ENCODE measurements around the gene ATP2B3. TPM values are rescaled to one million over a fixed set of nuclear protein-coding genes. Genes with fewer than 3 reads are reported as not detected.

The ATP2B3 gene
- total RNA-seq, 1 donor from 2014 or later, result not detected

DNA sequence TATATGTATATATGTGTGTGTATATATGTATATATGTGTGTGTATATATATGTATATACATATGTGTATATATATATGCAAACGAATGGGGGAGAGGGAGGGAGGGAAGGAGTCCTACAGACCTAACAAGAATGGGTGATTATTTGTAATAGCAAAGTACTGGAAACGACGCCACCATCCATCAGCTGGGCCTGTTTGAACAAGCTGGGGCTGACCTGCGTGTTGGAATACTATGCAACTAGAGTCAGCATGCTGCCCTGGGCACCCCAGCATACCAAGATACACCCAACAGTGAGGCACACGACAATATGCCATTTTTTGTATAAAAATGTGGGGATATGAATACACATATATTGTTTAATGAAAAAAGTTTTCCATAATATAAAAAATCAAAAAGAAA is 103.1 kb downstream of the ATP2B3 start:
- intact Hi-C loops (cut with micrococcal nuclease), result no loop called here
- H3K4me1 ChIP-seq, result no peaks in the 10 kb centered on the region
- TF ChIP-seq, protein P1, sequence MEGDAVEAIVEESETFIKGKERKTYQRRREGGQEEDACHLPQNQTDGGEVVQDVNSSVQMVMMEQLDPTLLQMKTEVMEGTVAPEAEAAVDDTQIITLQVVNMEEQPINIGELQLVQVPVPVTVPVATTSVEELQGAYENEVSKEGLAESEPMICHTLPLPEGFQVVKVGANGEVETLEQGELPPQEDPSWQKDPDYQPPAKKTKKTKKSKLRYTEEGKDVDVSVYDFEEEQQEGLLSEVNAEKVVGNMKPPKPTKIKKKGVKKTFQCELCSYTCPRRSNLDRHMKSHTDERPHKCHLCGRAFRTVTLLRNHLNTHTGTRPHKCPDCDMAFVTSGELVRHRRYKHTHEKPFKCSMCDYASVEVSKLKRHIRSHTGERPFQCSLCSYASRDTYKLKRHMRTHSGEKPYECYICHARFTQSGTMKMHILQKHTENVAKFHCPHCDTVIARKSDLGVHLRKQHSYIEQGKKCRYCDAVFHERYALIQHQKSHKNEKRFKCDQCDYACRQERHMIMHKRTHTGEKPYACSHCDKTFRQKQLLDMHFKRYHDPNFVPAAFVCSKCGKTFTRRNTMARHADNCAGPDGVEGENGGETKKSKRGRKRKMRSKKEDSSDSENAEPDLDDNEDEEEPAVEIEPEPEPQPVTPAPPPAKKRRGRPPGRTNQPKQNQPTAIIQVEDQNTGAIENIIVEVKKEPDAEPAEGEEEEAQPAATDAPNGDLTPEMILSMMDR (IDR thresholded peaks at IDR 0.05; ENCODE audit: borderline replicate concordance), result no peak

DNA sequence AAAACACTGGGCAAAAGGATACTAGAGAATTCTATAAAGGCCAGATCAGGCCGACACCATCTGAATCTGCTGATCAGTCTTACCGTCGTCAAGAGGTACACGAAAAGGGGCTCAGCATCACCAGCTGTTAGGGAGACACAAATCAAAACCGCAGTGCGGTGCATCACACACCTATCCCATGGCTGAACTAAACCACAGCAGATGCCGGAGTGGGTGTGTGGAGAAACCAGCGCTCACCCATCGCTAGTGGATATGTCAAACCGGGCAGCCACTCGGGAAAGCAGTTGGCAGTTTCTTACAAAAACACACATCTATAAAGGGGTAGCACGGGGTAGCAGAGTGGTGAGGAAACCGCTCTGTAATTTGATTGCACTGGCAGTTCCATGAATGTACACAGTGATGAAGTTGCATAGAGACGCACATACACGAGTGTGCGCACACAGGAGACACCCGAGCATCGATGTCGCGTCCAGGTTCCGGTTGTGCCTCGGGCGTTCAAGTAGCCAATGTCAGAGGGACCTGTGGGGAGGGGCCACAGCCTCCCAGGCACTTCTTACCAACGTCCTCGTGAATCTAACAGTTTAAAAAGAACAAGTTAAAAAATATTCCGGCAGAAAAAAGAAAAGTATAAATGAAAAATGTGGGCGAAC is 104.6 kb downstream of the ATP2B3 start:
- TF ChIP-seq, protein P1 (IDR thresholded peaks at IDR 0.05; ENCODE audit: borderline replicate concordance), result no peak
- Histone ChIP-seq H3K4me1 (no peaks in the 10 kb centered on the region), H3K27me3 (ENCODE audit: low read depth) (peaks cover 7% of the 10 kb centered on the region), H3K36me3 (no peaks in the 10 kb centered on the region), H3K27ac (replicated peaks) (no peak overlapping the region), H3K4me3 (no peak overlapping the region), H3K9me3 (replicated peaks) (no peaks in the 10 kb centered on the region)
- intact Hi-C loops (cut with micrococcal nuclease), result no loop called here
- DNase-seq, result no peak

More for the DNA sequence above, 103.1 kb downstream of the ATP2B3 start:
- H3K9me3 ChIP-seq (replicated peaks), result no peaks in the 10 kb centered on the region
- no peak overlapping the region for H3K4me3 ChIP-seq
- no peak for DNase-seq
- no peaks in the 10 kb centered on the region for H3K36me3 ChIP-seq
- H3K27me3 ChIP-seq (ENCODE audit: low read depth), result peaks cover 8% of the 10 kb centered on the region
- H3K27ac ChIP-seq (replicated peaks), result no peak overlapping the region

DNA sequence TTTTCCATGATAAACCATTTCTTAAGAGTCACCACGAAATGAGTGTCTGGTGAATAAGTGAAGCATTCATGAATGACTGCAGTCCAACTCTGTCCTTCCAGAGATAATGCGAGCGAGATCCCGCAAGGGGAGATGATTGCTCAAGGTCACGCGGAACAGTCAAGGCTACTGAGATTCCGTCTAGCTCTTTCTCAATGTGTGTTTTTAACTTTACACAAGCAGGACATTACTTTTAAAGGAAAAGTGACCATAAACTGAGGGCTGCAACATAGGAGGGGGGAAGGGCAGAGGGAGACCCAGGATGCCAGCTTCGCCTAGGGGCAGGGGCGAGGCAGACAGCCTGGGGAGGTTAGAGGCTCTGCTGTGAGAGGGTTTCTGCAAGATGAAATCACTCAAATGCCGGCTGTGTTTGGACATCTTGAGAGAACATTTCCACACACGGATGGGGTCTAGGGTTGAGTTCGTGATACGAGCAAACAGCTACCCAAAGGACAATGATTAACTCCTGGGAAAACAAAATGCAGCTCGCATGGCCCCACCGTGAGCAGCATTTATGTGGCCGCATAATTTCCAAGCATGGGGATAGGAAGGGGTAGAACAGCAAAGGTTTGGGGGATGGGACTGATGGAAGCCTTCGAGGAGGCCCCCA is 105.3 kb downstream of the ATP2B3 start:
- H3K4me3 ChIP-seq, result no peak overlapping the region
- TF ChIP-seq, protein P1 (IDR thresholded peaks at IDR 0.05; ENCODE audit: borderline replicate concordance), result no peak
- DNase-seq, result no peak
- no peaks in the 10 kb centered on the region for H3K36me3 ChIP-seq
- no peaks in the 10 kb centered on the region for H3K4me1 ChIP-seq
- no peak overlapping the region for H3K27ac ChIP-seq (replicated peaks)
- no peaks in the 10 kb centered on the region for H3K9me3 ChIP-seq (replicated peaks)
- intact Hi-C loops (cut with micrococcal nuclease), result no loop called here
- peaks cover 4% of the 10 kb centered on the region for H3K27me3 ChIP-seq (ENCODE audit: low read depth)

DNA sequence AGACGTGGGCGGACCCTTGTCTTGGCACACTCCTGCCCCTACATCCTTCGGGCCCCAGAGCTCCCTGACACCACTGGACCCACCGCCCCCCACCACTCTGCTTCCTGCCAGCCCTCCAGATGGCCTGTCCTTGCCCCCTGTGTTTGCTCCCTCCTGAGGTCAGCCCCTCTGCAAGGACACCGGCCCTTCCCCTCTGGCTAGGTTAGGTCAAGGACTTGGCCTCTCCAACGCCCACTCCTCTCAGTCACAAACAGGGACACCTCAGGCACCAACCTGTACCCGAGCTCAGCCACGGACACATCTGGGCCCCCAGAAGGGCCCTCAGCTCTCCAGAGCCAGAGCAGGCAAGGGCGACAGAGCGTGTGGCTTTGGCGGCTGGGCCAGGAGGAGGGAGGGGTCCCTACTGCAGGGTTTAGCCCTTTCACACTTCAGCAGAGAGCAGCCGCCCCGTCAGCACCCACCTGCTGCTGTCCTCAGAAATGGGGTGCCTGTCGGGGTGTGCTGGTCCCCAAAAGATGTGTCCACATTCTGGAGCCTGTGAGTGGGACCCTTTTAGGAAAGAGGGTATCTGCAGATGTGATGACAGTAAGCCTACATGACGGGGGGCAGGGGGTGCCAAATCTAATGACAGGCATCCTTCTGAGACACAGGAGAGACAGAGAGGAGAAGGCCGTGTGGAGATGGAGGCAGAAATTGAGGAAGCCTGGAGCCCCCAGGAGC is 106.0 kb downstream of the ATP2B3 start:
- Histone ChIP-seq H3K27ac (replicated peaks) (no peak overlapping the region), H3K36me3 (no peaks in the 10 kb centered on the region), H3K4me3 (no peak overlapping the region), H3K4me1 (no peaks in the 10 kb centered on the region), H3K9me3 (replicated peaks) (no peaks in the 10 kb centered on the region), H3K27me3 (ENCODE audit: low read depth) (peaks cover 4% of the 10 kb centered on the region)
- TF ChIP-seq, protein P1 (IDR thresholded peaks at IDR 0.05; ENCODE audit: borderline replicate concordance), result no peak
- DNase-seq, result no peak
- intact Hi-C loops (cut with micrococcal nuclease), result no loop called here

DNA sequence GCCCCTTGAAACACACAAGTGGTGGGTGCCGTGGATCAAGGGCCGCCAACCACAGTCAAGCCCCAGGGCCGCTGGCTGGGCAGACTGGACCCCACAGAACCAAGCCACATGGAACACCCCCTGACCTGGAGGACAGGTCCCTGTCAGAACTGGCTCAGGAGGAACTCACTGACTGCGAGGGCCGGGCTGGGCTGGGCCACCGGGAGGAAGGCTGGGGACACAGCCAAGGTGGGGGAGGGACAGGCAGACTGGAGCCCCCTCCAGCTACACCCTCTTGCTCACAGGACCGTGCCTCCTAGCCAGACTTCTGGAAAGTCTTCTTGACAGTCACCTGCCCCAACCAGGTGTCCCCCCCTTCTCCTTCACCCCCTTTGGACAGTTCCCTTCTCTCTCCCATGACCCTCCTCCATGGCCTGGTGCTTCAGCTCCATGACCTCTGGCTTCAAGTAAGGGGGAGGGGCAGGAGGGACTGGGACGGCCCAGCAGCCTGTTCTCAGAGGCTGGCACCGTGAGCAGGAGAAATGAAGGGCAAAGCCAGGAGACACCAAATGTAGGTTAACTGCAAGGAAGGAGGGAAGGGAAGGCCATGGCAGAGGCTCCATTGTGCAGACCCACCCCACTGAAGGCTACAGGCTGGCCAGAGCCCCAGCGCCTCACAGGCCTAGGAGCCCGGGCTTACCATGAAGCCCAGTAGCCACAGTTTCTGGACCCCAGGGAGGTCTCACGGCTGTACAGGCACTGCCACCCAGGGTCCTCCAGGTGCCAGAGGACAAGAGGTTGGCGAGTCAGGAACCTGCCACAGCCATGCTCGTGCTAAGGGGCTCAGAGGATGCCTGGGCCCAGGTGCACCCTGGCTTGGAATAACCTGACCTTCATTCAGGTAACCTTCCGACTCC is 107.0 kb downstream of the ATP2B3 start:
- Histone ChIP-seq H3K27ac (replicated peaks) (no peak overlapping the region), H3K27me3 (ENCODE audit: low read depth) (peaks cover 4% of the 10 kb centered on the region), H3K36me3 (no peaks in the 10 kb centered on the region), H3K4me3 (no peak overlapping the region), H3K9me3 (replicated peaks) (no peaks in the 10 kb centered on the region), H3K4me1 (no peaks in the 10 kb centered on the region)
- TF ChIP-seq, protein P1 (IDR thresholded peaks at IDR 0.05; ENCODE audit: borderline replicate concordance), result no peak
- intact Hi-C loops (cut with micrococcal nuclease), result no loop called here
- DNase-seq, result no peak
